Measurements from ENCODE around the gene CADM2.

DNA sequence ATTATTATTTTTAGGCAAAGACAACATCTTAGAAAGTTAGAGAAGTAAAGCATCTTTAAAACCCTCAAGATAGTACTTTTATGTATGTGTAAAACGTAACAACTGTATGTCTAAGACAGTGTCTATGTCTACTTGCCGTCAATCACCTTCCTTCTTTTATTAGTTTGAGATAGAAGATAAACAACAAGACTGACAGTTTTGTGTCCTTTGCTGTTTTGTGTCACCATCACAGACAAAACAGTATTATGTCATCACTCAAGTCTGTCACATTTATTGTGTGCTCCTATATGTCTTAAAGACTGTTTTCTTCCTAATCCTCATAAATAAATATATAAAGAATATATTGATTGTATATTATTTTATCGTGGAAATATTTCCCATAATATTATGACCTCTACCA is 908.3 kb downstream of the CADM2 start:
- TF ChIP-seq EZH2 (IDR thresholded peaks at IDR 0.05; ENCODE audit: borderline replicate concordance, insufficient read depth, low read length, poor library complexity, severe bottlenecking) (no peak), TAF1 (IDR thresholded peaks at IDR 0.05; ENCODE audit: low read depth) (no peak), RAD21 (conservative IDR thresholded peaks at IDR 0.05) (no peak), MXI1 (conservative IDR thresholded peaks at IDR 0.05; ENCODE audit: poor library complexity, severe bottlenecking) (no peak), POLR2AphosphoS5 (IDR thresholded peaks at IDR 0.05) (peak; percentile 91), SMC3 (conservative IDR thresholded peaks at IDR 0.05; ENCODE audit: poor library complexity) (no peak), EP300 (conservative IDR thresholded peaks at IDR 0.05; ENCODE audit: poor library complexity, severe bottlenecking) (peak; percentile 91)
- TF ChIP-seq, protein P1, sequence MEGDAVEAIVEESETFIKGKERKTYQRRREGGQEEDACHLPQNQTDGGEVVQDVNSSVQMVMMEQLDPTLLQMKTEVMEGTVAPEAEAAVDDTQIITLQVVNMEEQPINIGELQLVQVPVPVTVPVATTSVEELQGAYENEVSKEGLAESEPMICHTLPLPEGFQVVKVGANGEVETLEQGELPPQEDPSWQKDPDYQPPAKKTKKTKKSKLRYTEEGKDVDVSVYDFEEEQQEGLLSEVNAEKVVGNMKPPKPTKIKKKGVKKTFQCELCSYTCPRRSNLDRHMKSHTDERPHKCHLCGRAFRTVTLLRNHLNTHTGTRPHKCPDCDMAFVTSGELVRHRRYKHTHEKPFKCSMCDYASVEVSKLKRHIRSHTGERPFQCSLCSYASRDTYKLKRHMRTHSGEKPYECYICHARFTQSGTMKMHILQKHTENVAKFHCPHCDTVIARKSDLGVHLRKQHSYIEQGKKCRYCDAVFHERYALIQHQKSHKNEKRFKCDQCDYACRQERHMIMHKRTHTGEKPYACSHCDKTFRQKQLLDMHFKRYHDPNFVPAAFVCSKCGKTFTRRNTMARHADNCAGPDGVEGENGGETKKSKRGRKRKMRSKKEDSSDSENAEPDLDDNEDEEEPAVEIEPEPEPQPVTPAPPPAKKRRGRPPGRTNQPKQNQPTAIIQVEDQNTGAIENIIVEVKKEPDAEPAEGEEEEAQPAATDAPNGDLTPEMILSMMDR (IDR thresholded peaks at IDR 0.05; ENCODE audit: poor library complexity, severe bottlenecking), result no peak
- TF ChIP-seq, protein P2, sequence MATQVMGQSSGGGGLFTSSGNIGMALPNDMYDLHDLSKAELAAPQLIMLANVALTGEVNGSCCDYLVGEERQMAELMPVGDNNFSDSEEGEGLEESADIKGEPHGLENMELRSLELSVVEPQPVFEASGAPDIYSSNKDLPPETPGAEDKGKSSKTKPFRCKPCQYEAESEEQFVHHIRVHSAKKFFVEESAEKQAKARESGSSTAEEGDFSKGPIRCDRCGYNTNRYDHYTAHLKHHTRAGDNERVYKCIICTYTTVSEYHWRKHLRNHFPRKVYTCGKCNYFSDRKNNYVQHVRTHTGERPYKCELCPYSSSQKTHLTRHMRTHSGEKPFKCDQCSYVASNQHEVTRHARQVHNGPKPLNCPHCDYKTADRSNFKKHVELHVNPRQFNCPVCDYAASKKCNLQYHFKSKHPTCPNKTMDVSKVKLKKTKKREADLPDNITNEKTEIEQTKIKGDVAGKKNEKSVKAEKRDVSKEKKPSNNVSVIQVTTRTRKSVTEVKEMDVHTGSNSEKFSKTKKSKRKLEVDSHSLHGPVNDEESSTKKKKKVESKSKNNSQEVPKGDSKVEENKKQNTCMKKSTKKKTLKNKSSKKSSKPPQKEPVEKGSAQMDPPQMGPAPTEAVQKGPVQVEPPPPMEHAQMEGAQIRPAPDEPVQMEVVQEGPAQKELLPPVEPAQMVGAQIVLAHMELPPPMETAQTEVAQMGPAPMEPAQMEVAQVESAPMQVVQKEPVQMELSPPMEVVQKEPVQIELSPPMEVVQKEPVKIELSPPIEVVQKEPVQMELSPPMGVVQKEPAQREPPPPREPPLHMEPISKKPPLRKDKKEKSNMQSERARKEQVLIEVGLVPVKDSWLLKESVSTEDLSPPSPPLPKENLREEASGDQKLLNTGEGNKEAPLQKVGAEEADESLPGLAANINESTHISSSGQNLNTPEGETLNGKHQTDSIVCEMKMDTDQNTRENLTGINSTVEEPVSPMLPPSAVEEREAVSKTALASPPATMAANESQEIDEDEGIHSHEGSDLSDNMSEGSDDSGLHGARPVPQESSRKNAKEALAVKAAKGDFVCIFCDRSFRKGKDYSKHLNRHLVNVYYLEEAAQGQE (IDR thresholded peaks at IDR 0.05; ENCODE audit: borderline replicate concordance), result no peak

All from neural cell (in vitro differentiated cells).